Stimulated activated CD4-positive, alpha-beta T cell treated with anti-CD3 and anti-CD28 coated beads, Interleukin-4, amount 100 ng/mL, for 1 hour (primary cell): ENCODE data around the gene PAX7.

Experiments
- DNase-seq: peaks from one replicate; pipeline ENCODE4 v3.0.0-alpha.2; 2020

The PAX7 gene

GRCh38 chr1:18711536-18712251 is 81.0 kb downstream of the PAX7 start:
- no peak for DNase-seq

DNA sequence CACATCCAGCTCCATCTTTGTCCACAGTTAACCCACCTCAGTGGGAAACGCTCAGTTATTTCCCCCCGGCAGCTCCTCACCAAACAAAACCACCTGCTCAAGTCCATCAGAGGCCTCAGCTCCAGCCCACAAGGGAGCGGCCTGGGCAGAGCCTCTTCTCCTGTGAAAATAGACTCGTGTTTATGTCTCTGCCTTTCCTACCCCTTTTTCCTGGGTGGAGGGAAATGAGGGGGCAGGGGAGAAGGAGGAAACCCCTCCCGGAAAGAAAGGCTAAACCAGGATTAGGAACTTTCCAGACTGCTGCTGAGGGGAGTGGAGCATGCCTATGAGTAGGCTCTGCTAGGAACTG is 81.6 kb downstream of the PAX7 start:
- no peak for DNase-seq

DNA sequence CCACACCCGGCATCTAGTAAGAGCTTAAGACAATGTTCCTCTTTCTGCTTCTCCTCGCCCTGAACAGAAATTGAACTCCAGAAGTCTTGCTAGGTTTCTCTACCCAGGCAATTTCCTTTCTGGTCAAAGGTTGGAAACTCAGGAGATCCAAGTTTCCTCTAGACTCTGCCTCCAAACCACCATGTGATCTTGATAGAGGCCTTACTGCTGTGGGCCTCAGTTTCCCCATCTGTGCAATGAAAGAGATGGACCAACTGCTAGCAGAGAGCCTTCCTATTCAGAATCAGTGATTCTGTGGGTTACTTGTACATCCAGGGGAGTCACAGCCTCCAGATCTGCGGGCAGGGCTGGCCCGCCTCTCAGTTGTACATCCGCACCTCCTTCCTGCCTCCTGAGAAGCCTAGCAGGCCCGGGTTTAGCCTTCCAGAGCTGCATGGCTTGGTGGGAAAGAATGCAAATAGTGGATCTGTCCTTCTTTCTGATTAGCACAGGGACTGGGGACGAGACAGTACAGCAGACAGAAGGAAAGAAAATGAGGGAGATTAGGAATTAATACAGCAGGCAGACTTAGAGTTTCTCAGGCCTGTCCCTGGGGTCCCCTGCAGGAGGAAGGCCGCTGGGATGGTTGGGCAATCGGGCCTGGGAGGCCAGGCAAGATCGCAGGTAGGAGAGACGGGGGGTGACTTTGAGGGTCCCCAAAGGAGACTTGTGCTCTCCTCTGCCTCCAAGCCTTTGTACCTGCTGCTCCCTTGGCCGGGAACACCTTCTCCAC is 83.9 kb downstream of the PAX7 start:
- DNase-seq: no peak

GRCh38 chr1:18716112-18716784 is 85.6 kb downstream of the PAX7 start:
- DNase-seq: no peak

DNA sequence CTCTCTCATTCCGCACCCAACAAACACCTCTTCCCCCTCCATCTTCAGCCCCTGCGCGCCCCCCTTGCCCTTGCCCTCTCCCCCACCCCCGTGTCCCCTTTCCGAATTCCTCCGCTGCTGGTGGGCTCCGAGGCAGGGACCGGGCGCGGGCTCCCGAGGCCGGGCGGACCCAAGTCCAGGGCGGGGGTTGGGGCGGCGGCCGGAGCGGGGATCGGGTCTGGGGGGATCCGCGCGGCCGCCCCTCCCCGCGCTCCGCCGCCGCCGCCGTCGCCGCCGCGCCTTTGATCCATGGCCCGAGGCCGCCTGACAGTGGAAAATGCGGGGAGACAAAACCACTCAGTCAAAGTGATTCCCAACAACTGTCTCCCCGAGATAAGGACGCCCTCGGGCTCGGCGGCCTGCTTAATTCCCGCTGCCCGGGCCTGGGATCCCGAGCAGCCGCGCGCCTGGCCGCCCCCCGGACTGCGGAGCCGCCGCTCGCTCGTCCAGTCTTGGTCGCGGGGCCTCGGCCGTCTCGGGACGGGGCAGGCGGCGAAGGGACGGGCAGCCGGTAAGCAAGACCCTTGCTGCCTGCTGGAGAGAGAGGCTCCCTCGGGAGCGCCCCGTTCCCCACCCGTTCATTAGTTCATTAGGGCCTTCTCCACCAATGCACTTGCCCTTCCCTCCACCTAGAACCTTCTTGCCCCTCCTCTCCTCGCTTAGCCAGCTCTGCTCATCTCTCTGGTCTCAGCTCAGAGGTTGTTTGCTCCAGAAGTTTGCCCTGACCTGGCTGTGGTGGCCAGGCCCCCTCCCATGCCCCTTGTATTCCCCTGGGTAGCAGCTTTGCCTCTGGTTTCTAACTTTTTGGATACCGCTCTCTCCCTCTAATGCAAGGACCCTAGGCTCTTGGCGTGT is 86.4 kb downstream of the PAX7 start:
- DNase-seq: no peak

DNA sequence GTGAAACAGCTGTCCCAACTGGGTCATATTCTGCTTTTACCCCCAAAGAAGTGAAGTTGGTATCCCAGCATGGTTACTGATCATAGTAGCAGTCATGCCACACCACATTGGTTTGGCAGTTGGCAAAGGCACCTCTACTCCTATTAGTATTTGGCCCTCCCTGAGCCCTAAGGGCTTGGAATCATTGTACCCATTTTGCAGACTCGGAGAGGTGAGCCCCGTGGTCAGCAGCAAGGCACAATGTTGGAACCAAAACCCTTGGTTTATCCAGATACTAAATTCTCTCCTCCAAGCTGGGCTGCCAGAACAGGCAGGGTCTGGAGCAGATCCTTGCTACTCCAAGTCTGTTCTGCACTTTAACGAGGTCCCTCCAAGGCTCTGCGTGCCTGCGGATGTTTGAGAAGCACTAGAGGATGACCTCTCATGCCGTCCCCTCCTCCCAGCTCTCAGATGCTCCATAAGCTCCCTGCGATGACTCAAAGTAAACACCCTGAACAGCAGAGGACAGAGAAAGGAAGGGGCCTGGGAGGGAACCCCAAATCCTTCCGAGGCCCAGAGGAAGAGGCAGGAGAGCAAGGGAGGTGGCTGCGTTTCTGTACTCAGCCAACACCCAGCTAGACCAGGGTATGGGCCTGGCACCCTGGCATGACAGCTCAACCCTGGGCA is 89.3 kb downstream of the PAX7 start:
- DNase-seq: no peak

GRCh38 chr1:18721041-18721440 is 90.4 kb downstream of the PAX7 start:
- DNase-seq: no peak

GRCh38 chr1:18721776-18722175 is 91.1 kb downstream of the PAX7 start:
- no peak for DNase-seq

- no peak for DNase-seq
Observed at GRCh38 chr1:18722270-18722669, 91.6 kb downstream of the PAX7 start.

- no peak for DNase-seq
Observed at GRCh38 chr1:18723206-18723605, 92.6 kb downstream of the PAX7 start.

DNA sequence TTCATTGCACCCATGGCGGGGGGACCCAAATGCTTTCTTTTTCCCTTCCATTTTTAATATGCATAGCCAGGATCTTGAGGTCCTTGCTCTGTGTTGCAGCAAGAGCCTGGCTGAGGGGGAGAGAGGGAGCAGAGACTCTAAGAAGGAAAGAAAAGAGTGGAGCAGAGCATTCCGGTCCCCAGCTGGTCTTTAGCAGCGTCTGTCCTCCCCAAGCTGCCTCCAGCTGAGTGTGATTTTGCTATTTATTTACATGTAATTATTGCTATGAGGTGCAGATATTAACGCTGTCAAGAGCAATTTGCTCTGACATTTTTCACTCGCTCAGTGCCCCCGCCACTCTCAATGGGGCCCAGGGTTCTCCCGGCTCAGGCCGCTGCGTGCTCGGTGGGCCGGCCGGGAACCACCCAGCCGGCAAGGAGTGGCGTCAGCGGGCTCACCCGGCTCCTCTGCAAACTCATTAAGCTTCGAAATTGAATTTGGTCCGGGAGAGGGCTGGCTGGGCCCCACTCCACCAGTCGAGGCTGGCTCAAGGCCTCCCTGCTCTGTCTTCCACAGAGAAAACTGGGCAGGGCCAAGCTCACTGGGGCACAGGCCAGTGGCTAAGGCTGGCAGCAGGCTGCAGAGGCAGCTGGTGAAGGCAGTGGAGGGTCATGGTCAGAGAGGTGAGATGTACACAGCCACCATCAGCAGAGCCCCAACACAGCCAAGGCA is 93.2 kb downstream of the PAX7 start:
- DNase-seq: no peak

- DNase-seq: no peak
Observed at GRCh38 chr1:18724801-18725200, 94.2 kb downstream of the PAX7 start.

- DNase-seq: no peak
Observed at GRCh38 chr1:18725231-18725895, 94.7 kb downstream of the PAX7 start.

- no peak for DNase-seq
Observed at GRCh38 chr1:18726368-18726767, 95.7 kb downstream of the PAX7 start.

DNA sequence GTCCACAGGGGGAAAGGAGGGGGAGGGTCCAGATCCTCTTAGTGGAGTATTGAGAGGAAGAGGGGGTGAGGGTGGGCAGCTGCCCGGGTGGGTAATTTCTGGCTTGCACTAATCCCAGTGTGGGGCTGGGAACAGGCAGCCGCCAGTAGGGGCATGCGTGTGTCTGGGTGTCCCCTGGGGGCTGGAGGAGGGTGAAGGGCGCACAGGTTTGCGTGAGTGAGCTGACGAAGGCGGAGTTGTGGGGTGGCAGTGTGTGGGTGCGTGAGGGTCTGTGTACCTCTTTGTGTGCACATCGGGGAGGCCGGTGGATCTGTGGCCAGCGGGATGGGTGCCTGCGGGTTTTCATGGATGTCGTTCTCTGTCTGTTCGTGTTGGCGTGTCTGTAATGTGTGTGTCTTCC is 97.3 kb downstream of the PAX7 start:
- no peak for DNase-seq

DNA sequence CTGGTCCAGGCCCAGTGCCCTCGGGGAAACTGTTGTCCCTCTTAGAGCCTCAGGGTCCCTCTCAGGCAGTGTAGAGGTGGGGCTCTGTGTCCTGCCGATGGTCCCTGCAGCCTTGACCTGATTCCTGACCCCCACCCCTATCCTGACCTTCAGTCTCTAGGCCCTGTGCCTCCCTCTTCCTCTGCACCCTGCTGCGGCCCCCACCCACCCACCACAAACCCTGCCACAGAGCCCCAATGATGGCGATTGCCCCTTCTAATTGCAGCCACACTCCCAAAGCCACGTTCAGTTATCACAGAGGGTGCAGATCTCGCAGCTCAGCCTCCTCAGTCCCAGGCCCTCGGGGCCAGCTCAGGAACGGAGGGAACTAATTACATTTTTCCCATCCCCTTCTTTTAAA is 99.7 kb downstream of the PAX7 start:
- no peak for DNase-seq

DNA sequence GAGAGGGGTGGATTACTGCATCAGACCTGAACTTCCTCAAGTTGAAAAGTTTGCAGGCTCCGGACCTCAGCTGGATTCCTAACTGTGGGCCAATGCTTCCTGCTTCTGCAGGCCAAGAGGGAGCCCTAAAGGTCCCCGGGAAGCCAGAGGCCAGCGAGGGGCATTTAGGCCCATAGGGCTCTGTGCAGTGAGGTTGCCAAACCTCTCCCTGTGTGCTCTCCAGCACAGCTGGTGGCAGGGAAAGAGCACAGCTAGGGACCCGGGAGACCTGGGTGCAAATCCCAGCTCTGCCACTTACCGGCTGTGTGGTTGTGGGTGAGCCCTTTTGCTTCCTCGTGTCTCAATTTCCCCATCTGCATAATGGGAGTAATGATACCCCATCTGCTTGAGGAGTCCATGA is 100.5 kb downstream of the PAX7 start:
- no peak for DNase-seq

DNA sequence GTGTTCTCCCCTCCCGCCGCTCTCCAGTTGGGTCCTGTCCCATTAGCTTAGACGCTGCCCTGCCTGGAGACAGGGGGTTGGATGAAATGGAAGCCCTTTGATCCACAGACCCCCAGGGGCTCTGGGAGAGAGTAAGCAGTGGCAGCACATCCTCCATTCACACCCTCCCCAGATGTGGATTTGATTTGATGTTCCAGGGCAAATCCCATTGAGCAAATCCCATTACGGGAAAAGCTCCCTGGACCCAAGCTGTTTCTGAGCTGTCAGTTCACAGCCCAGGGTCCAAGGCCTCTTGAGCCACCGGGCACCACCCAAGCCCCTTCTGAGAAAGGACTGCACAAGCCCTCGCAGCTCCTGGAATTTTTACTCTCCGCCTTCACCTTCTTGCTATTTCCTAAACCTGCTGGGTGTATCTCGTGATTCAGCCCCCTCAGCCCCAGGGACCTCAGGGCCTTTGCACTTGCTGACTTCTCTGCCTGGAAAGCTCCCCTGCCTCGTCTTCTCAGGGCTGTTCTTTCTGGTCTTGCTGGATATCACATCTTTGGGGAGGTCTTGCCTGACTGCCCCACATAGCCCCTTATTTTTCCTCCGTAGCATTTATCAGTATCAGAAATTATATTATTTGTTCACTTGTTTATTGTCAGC is 101.1 kb downstream of the PAX7 start:
- DNase-seq: no peak

GRCh38 chr1:18732686-18733085 is 102.0 kb downstream of the PAX7 start:
- DNase-seq: no peak

DNA sequence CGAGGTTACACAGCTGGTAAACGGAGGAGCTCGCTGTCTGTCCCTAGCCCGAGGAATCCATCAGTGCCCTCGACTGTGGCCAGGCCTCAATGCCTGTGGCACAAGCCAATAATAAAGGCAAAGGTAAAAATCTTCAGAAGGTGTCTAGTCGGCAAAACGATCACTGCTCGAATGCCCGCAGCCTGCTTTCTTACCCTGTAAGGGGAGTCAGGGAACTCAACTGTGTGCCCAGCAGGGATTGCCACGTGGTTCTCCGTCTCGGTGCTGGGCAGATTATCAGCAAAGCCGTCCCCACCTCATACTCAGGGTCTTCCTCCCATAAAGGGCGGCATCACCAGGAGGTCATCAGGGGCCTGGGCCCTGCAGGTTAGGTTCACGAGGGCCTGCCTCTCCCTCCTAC is 103.4 kb downstream of the PAX7 start:
- no peak for DNase-seq
